ENCODE data around the gene OCA2.

OCA2 gene

GRCh38 chr15:28037969-28038590, 61.0 kb downstream of the OCA2 start:
- ATAC-seq: no peak
- Mint-ChIP-seq H3K27ac (no peak overlapping the region), H3K36me3 (no peaks in the 10 kb centered on the region), H3K4me3 (no peak overlapping the region), H3K9me3 (no peaks in the 10 kb centered on the region), H3K4me1 (no peaks in the 10 kb centered on the region)
- DNase-seq (ENCODE audit: low spot score in 2 of 2): no peak

- peak in 1 of 2 donors; percentile 8 for DNase-seq (ENCODE audit: low spot score in 2 of 2)
- Mint-ChIP-seq H3K27ac (no peak overlapping the region), H3K4me1 (no peaks in the 10 kb centered on the region), H3K9me3 (no peaks in the 10 kb centered on the region), H3K4me3 (no peak overlapping the region), H3K36me3 (no peaks in the 10 kb centered on the region)
- no peak for ATAC-seq
Measured at GRCh38 chr15:28033443-28033842, 65.7 kb downstream of the OCA2 start.

DNA sequence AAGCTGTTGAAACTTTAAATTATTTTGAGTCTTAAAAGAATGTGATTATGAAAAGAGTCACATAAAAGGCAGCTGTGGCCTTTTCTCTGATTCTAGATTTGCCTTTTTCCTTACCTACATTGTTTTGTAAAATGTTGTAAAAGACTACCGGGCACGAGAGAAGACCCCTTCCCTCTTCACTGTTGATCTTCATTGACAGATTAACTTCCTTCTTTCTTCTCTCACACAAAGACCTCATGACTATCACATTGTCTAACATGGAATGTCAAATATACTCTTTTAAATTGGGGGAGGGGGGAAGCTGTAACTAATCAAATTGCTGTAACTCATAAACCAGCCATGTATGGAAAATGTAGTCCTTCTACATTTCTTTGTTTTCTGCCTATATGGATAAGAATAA, 68.3 kb downstream of the OCA2 start:
- Mint-ChIP-seq H3K4me1 (no peaks in the 10 kb centered on the region), H3K36me3 (no peaks in the 10 kb centered on the region), H3K4me3 (no peak overlapping the region), H3K27ac (no peak overlapping the region), H3K9me3 (no peaks in the 10 kb centered on the region)
- DNase-seq (ENCODE audit: low spot score in 2 of 2): no peak
- no peak for ATAC-seq

- DNase-seq (ENCODE audit: low spot score in 2 of 2) (peak in 1 of 2 donors; percentile 25), ATAC-seq (no peak)
- Mint-ChIP-seq H3K9me3 (no peaks in the 10 kb centered on the region), H3K36me3 (no peaks in the 10 kb centered on the region), H3K4me3 (no peak overlapping the region), H3K4me1 (no peaks in the 10 kb centered on the region), H3K27ac (no peak overlapping the region)
Measured at GRCh38 chr15:28027714-28028076, 71.4 kb downstream of the OCA2 start.

DNA sequence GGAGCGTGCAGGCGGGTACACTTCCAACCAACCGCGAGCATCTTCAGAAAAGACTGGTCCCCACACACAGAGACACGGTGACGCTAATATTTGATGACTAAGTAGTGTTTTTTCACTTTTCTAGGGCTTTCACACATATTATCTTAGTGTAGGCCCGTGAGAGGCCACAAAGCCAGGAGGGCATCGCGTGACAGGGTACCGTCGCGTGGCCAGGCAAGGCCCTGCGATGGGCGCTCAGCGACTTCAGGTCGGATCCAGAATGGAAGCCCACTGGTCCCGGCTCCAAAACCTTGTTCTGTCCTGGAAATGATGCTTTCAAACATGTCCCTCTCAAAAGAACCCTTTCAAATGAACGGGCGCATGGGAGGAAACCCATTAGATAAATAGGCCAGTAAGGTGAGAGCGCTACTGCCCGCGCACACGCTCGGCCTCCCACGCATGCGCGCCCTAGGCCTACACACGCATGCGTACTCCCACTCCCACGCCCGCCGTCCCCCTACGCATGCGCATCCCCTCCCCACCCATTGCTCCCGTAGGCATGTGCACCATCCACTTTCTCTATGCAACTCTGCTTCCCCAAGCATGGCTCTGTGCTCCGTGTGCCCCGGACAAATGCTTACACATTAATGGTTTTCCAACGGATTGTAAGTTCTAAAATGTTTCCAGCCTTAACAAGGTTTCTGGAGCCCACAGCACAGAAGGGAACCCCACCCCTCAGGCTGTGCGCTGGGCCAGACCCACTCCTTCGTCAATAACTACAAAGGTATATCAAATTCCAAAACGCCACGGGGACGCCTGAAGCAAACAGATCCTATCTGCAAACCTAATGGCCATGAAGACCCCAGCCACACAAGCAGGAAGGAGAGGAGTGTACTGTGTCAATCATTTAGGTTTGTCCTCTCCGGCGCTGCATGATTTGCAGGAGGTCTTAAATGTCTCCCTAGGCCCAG, 72.1 kb downstream of the OCA2 start:
- H3K27ac Mint-ChIP-seq: no peak overlapping the region
- H3K9me3 Mint-ChIP-seq: no peaks in the 10 kb centered on the region
- DNase-seq (ENCODE audit: low spot score in 2 of 2) (peak in 1 of 2 donors; percentile 6), ATAC-seq (no peak)
- no peaks in the 10 kb centered on the region for H3K36me3 Mint-ChIP-seq
- no peak overlapping the region for H3K4me3 Mint-ChIP-seq
- no peaks in the 10 kb centered on the region for H3K4me1 Mint-ChIP-seq

DNA sequence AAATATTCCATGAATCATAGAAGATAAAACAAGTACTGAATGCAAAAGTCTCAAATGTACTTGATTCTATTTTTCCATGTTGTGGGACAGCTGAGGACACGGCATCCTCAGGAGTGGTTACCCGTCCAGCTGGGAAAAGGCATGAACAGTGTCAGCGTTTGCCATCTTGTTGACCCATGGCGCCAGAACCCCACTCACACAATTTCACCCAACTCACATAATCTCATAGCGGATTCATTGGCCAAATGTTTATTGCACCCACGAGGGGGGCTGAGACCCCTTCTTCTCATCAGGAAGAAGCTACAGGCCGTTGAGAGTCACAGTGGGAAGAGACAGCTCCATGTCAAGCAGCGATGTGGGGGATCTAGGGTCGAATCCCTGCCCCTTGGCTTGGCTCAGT, 72.9 kb downstream of the OCA2 start:
- H3K4me3 Mint-ChIP-seq: no peak overlapping the region
- peak in 1 of 2 donors; percentile 23 for DNase-seq (ENCODE audit: low spot score in 2 of 2)
- H3K36me3 Mint-ChIP-seq: no peaks in the 10 kb centered on the region
- ATAC-seq: no peak
- H3K4me1 Mint-ChIP-seq: no peaks in the 10 kb centered on the region
- no peak overlapping the region for H3K27ac Mint-ChIP-seq
- no peaks in the 10 kb centered on the region for H3K9me3 Mint-ChIP-seq

- H3K27ac Mint-ChIP-seq: no peak overlapping the region
- DNase-seq (ENCODE audit: low spot score in 2 of 2) (peak in 1 of 2 donors; percentile 26), ATAC-seq (no peak)
- H3K4me3 Mint-ChIP-seq: no peak overlapping the region
- no peaks in the 10 kb centered on the region for H3K4me1 Mint-ChIP-seq
- H3K36me3 Mint-ChIP-seq: no peaks in the 10 kb centered on the region
- H3K9me3 Mint-ChIP-seq: no peaks in the 10 kb centered on the region
Measured at GRCh38 chr15:28025413-28025812, 73.7 kb downstream of the OCA2 start.

- no peaks in the 10 kb centered on the region for H3K36me3 Mint-ChIP-seq
- H3K4me3 Mint-ChIP-seq: no peak overlapping the region
- no peaks in the 10 kb centered on the region for H3K9me3 Mint-ChIP-seq
- H3K27ac Mint-ChIP-seq: no peak overlapping the region
- DNase-seq (ENCODE audit: low spot score in 2 of 2) (no peak), ATAC-seq (peak; percentile 5)
- H3K4me1 Mint-ChIP-seq: no peaks in the 10 kb centered on the region
Measured at GRCh38 chr15:28024889-28025250, 74.2 kb downstream of the OCA2 start.

- Mint-ChIP-seq H3K4me3 (no peak overlapping the region), H3K4me1 (no peaks in the 10 kb centered on the region), H3K27ac (no peak overlapping the region), H3K36me3 (no peaks in the 10 kb centered on the region), H3K9me3 (no peaks in the 10 kb centered on the region)
- peak in 1 of 2 donors; percentile 37 for DNase-seq (ENCODE audit: low spot score in 2 of 2)
- ATAC-seq: peak; percentile 5
Measured at GRCh38 chr15:28023933-28024888, 74.9 kb downstream of the OCA2 start.

DNA sequence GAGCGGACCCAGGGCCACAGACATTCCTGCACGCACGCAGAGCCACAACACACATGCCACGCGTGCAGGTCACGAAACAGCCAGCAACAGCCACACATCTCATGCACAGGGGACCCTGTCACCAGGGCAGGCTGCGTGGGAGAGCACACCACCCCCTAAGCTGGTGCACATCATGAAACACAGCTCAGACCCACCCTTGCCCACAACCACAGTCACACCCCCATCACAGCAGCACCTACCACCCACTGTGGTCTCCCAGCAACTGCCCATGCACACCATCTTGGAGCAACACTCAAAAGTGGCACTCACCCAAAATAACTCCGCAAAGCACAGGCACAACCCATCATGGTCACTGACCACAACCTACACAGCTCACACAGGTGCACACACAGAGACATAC, 75.7 kb downstream of the OCA2 start:
- peak; percentile 11 for ATAC-seq
- H3K27ac Mint-ChIP-seq: no peak overlapping the region
- no peaks in the 10 kb centered on the region for H3K36me3 Mint-ChIP-seq
- no peaks in the 10 kb centered on the region for H3K4me1 Mint-ChIP-seq
- no peak overlapping the region for H3K4me3 Mint-ChIP-seq
- no peak for DNase-seq (ENCODE audit: low spot score in 2 of 2)
- no peaks in the 10 kb centered on the region for H3K9me3 Mint-ChIP-seq

- Mint-ChIP-seq H3K36me3 (no peaks in the 10 kb centered on the region), H3K4me1 (no peaks in the 10 kb centered on the region), H3K4me3 (no peak overlapping the region), H3K9me3 (no peaks in the 10 kb centered on the region), H3K27ac (no peak overlapping the region)
- DNase-seq (ENCODE audit: low spot score in 2 of 2) (no peak), ATAC-seq (no peak)
Measured at GRCh38 chr15:28022961-28023360, 76.2 kb downstream of the OCA2 start.

- ATAC-seq (no peak), DNase-seq (ENCODE audit: low spot score in 2 of 2) (peak in 1 of 2 donors; percentile 30)
- Mint-ChIP-seq H3K36me3 (no peaks in the 10 kb centered on the region), H3K4me3 (no peak overlapping the region), H3K27ac (no peak overlapping the region), H3K9me3 (no peaks in the 10 kb centered on the region), H3K4me1 (no peaks in the 10 kb centered on the region)
Measured at GRCh38 chr15:28022181-28022580, 76.9 kb downstream of the OCA2 start.

DNA sequence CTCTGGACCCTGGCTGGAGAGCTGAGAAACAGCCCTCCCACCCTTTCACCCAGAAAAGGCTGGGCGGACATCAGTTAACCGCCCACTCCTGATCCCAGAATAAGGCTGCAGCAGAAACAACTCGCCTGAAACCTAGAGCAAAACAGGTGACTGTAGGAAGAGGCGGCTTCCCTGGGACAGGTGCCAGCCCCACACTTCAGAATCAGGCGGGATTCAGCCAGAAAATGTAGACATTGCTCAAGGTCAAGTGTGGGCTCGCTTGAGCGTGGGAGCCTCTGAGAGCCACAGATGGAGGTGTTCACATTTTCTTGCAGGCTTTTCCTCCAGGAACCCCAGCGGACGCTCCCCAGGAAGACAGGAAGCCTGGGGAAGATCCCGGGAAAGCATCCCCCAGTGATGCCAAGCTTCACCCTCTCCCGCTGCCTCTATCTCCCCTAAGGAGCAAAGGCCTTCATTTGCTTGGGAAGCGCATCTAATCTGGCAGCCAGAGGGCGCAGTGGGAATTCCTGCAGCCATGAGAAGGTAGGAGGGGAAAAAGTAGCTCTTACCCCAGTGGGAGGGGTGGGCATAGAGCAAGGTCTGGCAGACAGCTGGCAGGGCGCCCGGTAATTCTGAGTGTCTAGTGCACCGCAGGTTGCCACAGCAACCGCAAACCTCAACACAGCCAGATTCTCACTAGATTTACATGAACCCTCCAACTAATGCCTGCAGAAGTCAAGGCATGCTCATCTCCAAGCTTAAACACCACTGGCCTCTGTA, 77.7 kb downstream of the OCA2 start:
- no peaks in the 10 kb centered on the region for H3K9me3 Mint-ChIP-seq
- no peak for ATAC-seq
- H3K4me3 Mint-ChIP-seq: no peak overlapping the region
- H3K36me3 Mint-ChIP-seq: no peaks in the 10 kb centered on the region
- no peak overlapping the region for H3K27ac Mint-ChIP-seq
- no peak for DNase-seq (ENCODE audit: low spot score in 2 of 2)
- H3K4me1 Mint-ChIP-seq: no peaks in the 10 kb centered on the region

DNA sequence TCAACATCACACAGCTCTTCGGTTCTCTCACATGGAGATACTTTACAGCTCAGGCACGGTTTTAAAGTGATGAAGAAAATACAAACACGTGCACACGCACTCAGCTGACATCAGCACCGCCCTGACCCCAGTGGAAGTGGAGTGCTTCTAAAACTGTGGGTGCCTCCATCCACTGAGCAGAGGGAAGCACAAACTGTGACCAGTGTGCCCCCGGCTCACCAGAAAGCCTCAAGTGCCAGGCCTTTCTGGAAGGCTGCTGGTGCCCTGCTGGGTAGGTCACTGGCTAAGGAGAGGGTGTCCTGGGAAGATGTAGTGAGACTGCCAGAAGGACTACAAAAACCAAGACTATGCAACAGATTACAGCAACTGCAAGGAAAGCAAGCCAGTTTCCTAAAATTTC, 78.5 kb downstream of the OCA2 start:
- no peak for ATAC-seq
- H3K4me3 Mint-ChIP-seq: no peak overlapping the region
- H3K36me3 Mint-ChIP-seq: no peaks in the 10 kb centered on the region
- H3K4me1 Mint-ChIP-seq: no peaks in the 10 kb centered on the region
- no peak for DNase-seq (ENCODE audit: low spot score in 2 of 2)
- H3K9me3 Mint-ChIP-seq: no peaks in the 10 kb centered on the region
- no peak overlapping the region for H3K27ac Mint-ChIP-seq
